ENCODE results near the gene ATP6V1F. TPM values are rescaled to one million over a fixed set of nuclear protein-coding genes. Genes with fewer than 3 reads are reported as not detected.

ATP6V1F gene
- total RNA-seq, 1 donor from 2014 or later, result 119 TPM

DNA sequence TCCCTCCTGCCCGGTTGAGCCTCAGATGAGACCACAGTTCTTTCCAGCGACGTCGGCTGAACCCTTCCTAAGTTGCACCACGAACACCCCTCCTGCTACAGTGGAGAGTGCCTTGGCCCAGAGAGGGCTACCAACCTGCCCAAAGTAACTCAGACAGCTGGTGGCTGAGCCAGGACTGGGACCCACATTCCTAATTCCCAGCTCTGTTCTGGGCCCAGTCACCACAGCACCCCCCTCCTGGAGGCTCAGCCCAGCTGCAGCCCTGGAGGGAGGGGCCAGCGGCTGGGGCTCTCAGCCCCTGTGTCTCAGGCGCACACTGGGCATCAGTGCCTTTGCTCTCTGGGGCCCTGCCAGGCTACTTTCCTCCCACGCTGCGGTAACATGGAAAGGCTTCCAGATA lies 10.6 kb downstream of the ATP6V1F start:
- Histone ChIP-seq H3K27me3 (no peaks in the 10 kb centered on the region), H3K4me3 (no peak overlapping the region), H3K27ac (no peak overlapping the region), H3K9me3 (no peaks in the 10 kb centered on the region), H3K36me3 (no peaks in the 10 kb centered on the region), H3K4me1 (peaks cover 19% of the 10 kb centered on the region)
- no peak for TF ChIP-seq CTCF (IDR thresholded peaks at IDR 0.05)
- TF ChIP-seq POLR2A (IDR thresholded peaks at IDR 0.05), result no peak
- no peak for TF ChIP-seq POLR2AphosphoS5 (IDR thresholded peaks at IDR 0.05; ENCODE audit: insufficient read depth in 1 of 2, low read depth in 1 of 2)
- intact Hi-C loops (cut with DNase I), result loop anchor here (10.0 kb wide), 1 partner anchor 258 kb away; no protein-coding TSS in a partner anchor
- no peak for DNase-seq (ENCODE audit: extremely low spot score in 2 of 2)

DNA sequence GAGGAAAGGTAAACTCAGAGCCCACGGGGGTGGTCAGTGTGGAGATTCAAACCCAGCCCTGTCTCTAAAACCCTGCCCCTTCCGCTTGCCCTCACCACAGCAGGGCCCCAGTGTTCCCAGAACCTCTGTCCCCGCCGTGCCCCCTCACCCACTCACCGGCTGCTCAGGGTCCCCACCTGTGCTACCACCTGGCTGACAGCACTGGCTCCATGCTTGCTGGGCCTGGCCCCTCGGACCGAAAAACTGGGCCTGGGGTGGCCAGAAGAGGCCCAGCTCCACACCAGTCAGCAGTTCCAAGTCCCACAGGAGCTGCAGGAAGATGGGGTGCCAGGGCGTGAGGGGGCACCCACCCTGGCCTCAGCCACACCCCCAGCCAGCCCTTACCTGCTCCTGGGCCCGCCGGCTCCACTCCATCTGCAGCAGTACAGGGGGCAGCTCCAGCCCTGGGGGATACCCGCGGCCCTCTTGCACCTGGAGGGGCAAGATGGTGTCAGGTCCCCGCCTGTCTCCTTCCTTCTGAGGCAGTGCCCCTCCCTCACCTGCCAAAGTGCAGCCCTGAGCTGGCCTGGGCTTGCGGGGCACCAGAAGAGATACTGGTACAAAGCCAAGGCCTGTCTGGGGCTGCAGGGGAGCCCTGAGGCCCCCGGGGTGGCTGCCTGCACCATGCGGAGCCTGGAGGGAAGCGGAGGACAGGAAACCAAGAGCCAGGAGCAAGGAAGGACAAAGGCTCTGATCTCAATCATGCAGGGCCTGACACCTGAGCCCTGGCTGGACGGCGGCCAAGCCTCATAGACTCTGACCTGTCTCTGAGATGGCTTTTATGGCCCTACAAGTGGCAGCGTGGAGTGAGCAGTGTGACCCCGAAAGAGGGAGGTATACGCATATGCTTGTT lies 11.7 kb downstream of the ATP6V1F start:
- no peaks in the 10 kb centered on the region for H3K36me3 ChIP-seq
- H3K9me3 ChIP-seq, result no peaks in the 10 kb centered on the region
- no peak overlapping the region for H3K27ac ChIP-seq
- TF ChIP-seq POLR2AphosphoS5 (IDR thresholded peaks at IDR 0.05; ENCODE audit: insufficient read depth in 1 of 2, low read depth in 1 of 2), result no peak
- no peak for TF ChIP-seq CTCF (IDR thresholded peaks at IDR 0.05)
- no peak for TF ChIP-seq POLR2A (IDR thresholded peaks at IDR 0.05)
- H3K27me3 ChIP-seq, result no peaks in the 10 kb centered on the region
- intact Hi-C loops (cut with DNase I), result loop anchor here (10.0 kb wide), 1 partner anchor 260 kb away; no protein-coding TSS in a partner anchor
- peaks cover 8% of the 10 kb centered on the region for H3K4me1 ChIP-seq
- DNase-seq (ENCODE audit: extremely low spot score in 2 of 2), result no peak
- no peak overlapping the region for H3K4me3 ChIP-seq

DNA sequence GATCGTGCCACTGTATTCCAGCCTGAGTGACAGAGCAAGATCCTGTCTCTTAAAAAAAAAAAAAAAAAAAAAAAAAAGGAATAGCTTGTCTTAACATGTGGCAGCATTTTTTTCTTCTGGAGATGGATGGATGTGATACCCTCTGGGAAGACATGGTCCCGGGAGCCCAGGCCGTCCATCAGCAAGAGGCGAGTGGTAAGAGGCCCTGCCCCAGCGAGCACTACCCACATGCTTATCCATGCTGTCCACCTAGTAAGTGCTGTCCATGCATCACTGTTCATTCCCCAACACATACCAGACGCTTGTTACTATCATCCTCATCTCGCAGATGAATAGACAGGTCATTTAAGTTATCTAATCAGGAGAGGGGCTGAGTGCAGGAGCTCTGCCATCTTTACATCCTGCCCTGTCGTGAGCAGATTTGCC lies 12.9 kb downstream of the ATP6V1F start:
- TF ChIP-seq POLR2A (IDR thresholded peaks at IDR 0.05), result no peak
- no peaks in the 10 kb centered on the region for H3K27me3 ChIP-seq
- H3K36me3 ChIP-seq, result no peaks in the 10 kb centered on the region
- H3K4me3 ChIP-seq, result no peak overlapping the region
- intact Hi-C loops (cut with DNase I), result loop anchor here (10.0 kb wide), 1 partner anchor 261 kb away; no protein-coding TSS in a partner anchor
- no peaks in the 10 kb centered on the region for H3K4me1 ChIP-seq
- H3K27ac ChIP-seq, result no peak overlapping the region
- DNase-seq (ENCODE audit: extremely low spot score in 2 of 2), result no peak
- H3K9me3 ChIP-seq, result no peaks in the 10 kb centered on the region

GRCh38 chr7:128876127-128876526 lies 13.5 kb downstream of the ATP6V1F start:
- Histone ChIP-seq H3K4me3 (no peak overlapping the region), H3K36me3 (no peaks in the 10 kb centered on the region), H3K27me3 (no peaks in the 10 kb centered on the region), H3K27ac (no peak overlapping the region), H3K4me1 (no peaks in the 10 kb centered on the region), H3K9me3 (no peaks in the 10 kb centered on the region)
- no peak for TF ChIP-seq POLR2AphosphoS5 (IDR thresholded peaks at IDR 0.05; ENCODE audit: insufficient read depth in 1 of 2, low read depth in 1 of 2)
- no peak for TF ChIP-seq POLR2A (IDR thresholded peaks at IDR 0.05)
- TF ChIP-seq CTCF (IDR thresholded peaks at IDR 0.05), result no peak
- DNase-seq (ENCODE audit: extremely low spot score in 2 of 2), result no peak
- intact Hi-C loops (cut with DNase I), result loop anchor here (10.0 kb wide), 1 partner anchor 261 kb away; no protein-coding TSS in a partner anchor

- Histone ChIP-seq H3K4me3 (no peak overlapping the region), H3K27me3 (no peaks in the 10 kb centered on the region), H3K4me1 (no peaks in the 10 kb centered on the region), H3K9me3 (no peaks in the 10 kb centered on the region), H3K36me3 (no peaks in the 10 kb centered on the region), H3K27ac (no peak overlapping the region)
- intact Hi-C loops (cut with DNase I), result loop anchor here (10.0 kb wide), 1 partner anchor 262 kb away; no protein-coding TSS in a partner anchor
- DNase-seq (ENCODE audit: extremely low spot score in 2 of 2), result no peak
- no peak for TF ChIP-seq CTCF (IDR thresholded peaks at IDR 0.05)
- no peak for TF ChIP-seq POLR2A (IDR thresholded peaks at IDR 0.05)
- TF ChIP-seq POLR2AphosphoS5 (IDR thresholded peaks at IDR 0.05; ENCODE audit: insufficient read depth in 1 of 2, low read depth in 1 of 2), result no peak
Observed at GRCh38 chr7:128876586-128876977, 13.9 kb downstream of the ATP6V1F start.
